Thyroid gland (tissue), 4 donors: ENCODE measurements around the gene AP2S1.
"Not testable (repeated sequence)": the region's sequence is repeated elsewhere in the genome, so short reads cannot be mapped to it uniquely, and the experiment has no call there.

Experiments
- POLR2A ChIP-seq, 2 donors: fragments of 450-650 bp; IDR thresholded peaks; one replicate each; pipeline ENCODE4 v1.6.1; 2017; ENCODE audit warnings: antibody characterized with exemption in 2 of 2, mild to moderate bottlenecking in 2 of 2, moderate library complexity in 1 of 2
- TF ChIP-seq, protein P1 (sequence below), 6 experiments: fragments of 200-600 bp in 3 of 6; fragments of 450-650 bp in 3 of 6; sonication (generic) in 3 of 6; IDR thresholded peaks; one replicate each; pipeline ENCODE4 v1.5.1; 2016 to 2019; ENCODE audit warnings: antibody characterized with exemption in 6 of 6, mild to moderate bottlenecking in 2 of 6, inconsistent platforms in 1 of 6, moderate library complexity in 1 of 6

DNA sequence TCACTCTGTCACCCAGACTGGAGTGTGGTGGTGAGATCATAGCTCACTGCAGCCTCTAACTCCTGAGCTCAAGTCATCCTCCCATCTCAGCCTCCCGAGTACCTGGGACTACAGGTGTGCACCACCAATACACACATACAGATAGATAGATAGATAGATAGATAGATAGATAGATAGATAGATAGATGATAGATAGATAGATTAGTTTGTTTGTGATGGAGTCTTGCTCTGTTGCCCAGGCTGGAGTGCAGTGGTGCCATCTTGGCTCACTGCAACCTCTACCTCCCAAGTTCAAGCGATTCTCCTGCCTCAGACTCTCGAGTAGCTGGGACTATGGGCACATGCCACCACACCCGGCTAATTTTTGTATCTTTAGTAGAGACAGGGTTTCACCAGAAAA is 46.2 kb downstream of the AP2S1 start:
- TF ChIP-seq, protein P1, sequence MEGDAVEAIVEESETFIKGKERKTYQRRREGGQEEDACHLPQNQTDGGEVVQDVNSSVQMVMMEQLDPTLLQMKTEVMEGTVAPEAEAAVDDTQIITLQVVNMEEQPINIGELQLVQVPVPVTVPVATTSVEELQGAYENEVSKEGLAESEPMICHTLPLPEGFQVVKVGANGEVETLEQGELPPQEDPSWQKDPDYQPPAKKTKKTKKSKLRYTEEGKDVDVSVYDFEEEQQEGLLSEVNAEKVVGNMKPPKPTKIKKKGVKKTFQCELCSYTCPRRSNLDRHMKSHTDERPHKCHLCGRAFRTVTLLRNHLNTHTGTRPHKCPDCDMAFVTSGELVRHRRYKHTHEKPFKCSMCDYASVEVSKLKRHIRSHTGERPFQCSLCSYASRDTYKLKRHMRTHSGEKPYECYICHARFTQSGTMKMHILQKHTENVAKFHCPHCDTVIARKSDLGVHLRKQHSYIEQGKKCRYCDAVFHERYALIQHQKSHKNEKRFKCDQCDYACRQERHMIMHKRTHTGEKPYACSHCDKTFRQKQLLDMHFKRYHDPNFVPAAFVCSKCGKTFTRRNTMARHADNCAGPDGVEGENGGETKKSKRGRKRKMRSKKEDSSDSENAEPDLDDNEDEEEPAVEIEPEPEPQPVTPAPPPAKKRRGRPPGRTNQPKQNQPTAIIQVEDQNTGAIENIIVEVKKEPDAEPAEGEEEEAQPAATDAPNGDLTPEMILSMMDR (IDR thresholded peaks at IDR 0.05) = not testable (repeated sequence)
- not testable (repeated sequence) for TF ChIP-seq POLR2A (IDR thresholded peaks at IDR 0.05)
